ENCODE measurements around the gene TNFRSF19.

TNFRSF19 gene

DNA sequence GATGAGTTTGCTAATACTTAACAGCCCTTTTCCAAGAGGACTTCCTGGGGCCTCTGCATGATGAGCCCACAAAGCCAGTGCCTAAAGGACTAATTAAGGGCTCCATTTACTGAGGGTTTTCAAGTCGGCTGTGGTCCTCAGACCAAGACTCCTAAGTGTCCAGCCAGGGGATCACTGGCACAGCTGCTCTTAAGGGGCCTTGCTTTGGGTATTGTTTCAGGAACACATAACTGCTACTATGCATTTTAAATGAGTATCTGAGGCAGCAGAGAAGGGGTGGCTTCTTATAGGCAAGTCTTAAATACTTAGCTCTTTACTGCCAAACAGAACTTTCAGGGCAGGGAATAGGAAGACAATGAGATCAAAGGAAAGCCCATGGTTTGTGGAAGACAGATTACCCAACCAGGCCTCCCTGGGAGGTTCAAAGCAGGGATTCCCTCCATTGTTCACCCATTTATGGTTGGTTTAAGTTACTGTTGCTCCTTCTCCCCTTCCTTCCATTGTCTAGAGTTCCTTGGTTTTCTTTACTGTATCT, 61.9 kb downstream of the TNFRSF19 start:
- no peak for TF ChIP-seq CTCF (IDR thresholded peaks at IDR 0.05; ENCODE audit: unreplicated experiment in 3 of 3)
- H3K36me3 Mint-ChIP-seq (ENCODE audit: low read depth), result peaks cover 20% of the 10 kb centered on the region
- no peaks in the 10 kb centered on the region for H3K27me3 Mint-ChIP-seq (ENCODE audit: low read depth)
- H3K4me3 Mint-ChIP-seq, result no peak overlapping the region
- peak overlapping the region; percentile 82 to 93 (median 87) for H3K27ac Mint-ChIP-seq
- H3K4me1 Mint-ChIP-seq, result peaks cover 57% of the 10 kb centered on the region
- no peaks in the 10 kb centered on the region for H3K9me3 Mint-ChIP-seq

DNA sequence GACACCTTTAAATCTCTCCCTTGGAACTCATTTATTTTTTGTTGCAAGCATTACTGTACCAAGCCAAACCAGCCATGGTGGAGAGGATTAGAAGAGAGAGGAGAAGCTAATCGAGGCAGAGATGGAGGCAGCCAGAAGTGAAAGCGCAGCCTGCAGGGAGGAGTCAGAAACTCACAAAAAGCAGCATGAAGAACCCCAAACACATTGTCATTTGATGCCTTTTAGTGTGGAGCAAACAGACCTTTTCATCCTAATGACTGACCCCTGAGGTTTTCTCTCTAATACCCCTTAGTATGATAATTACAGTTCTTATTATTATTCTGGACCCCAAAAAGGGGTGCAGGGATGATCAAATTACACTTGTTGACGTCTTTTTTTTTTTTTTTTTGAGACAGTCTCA, 62.5 kb downstream of the TNFRSF19 start:
- peaks cover 58% of the 10 kb centered on the region for H3K4me1 Mint-ChIP-seq
- no peak for TF ChIP-seq CTCF (IDR thresholded peaks at IDR 0.05; ENCODE audit: unreplicated experiment in 3 of 3)
- peaks cover 15% of the 10 kb centered on the region for H3K36me3 Mint-ChIP-seq (ENCODE audit: low read depth)
- H3K27me3 Mint-ChIP-seq (ENCODE audit: low read depth), result no peaks in the 10 kb centered on the region
- no peaks in the 10 kb centered on the region for H3K9me3 Mint-ChIP-seq
- no peak overlapping the region for H3K4me3 Mint-ChIP-seq
- H3K27ac Mint-ChIP-seq, result peak overlapping the region; percentile 82 to 93 (median 87)

DNA sequence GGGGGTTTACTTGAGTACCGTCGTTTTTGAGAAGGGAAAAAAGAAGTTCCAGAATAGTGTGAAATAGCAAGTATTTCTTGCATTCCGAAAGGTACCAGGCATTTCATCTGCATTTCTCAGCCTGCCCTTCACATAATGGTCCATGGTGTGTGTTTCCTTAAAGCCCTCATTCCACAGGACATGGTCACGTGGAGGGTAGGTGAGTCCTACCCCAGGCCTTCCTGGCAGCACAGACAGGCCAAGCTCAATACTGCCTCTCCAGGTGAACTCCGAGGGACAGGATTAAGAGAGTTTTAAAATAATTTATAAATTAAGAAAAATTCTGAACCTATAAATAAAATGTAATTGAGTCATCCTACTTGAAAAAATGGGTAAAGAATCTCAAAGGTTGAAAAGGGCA, 64.7 kb downstream of the TNFRSF19 start:
- H3K27ac Mint-ChIP-seq, result peak overlapping the region; percentile 59 to 80 (median 79)
- peak in 1 of 3 experiments; percentile 7 for TF ChIP-seq CTCF (IDR thresholded peaks at IDR 0.05; ENCODE audit: unreplicated experiment in 3 of 3)
- H3K27me3 Mint-ChIP-seq (ENCODE audit: low read depth), result no peaks in the 10 kb centered on the region
- no peak overlapping the region for H3K4me3 Mint-ChIP-seq
- no peaks in the 10 kb centered on the region for H3K9me3 Mint-ChIP-seq
- peaks cover 12% of the 10 kb centered on the region for H3K36me3 Mint-ChIP-seq (ENCODE audit: low read depth)
- H3K4me1 Mint-ChIP-seq, result peaks cover 61% of the 10 kb centered on the region

GRCh38 chr13:23636360-23636759, 66.1 kb downstream of the TNFRSF19 start:
- H3K4me3 Mint-ChIP-seq, result no peak overlapping the region
- peaks cover 64% of the 10 kb centered on the region for H3K4me1 Mint-ChIP-seq
- no peak for TF ChIP-seq CTCF (IDR thresholded peaks at IDR 0.05; ENCODE audit: unreplicated experiment in 3 of 3)
- H3K36me3 Mint-ChIP-seq (ENCODE audit: low read depth), result peaks cover 14% of the 10 kb centered on the region
- peak overlapping the region; percentile 47 to 83 (median 57) for H3K27ac Mint-ChIP-seq
- H3K27me3 Mint-ChIP-seq (ENCODE audit: low read depth), result no peaks in the 10 kb centered on the region
- H3K9me3 Mint-ChIP-seq, result no peaks in the 10 kb centered on the region

DNA sequence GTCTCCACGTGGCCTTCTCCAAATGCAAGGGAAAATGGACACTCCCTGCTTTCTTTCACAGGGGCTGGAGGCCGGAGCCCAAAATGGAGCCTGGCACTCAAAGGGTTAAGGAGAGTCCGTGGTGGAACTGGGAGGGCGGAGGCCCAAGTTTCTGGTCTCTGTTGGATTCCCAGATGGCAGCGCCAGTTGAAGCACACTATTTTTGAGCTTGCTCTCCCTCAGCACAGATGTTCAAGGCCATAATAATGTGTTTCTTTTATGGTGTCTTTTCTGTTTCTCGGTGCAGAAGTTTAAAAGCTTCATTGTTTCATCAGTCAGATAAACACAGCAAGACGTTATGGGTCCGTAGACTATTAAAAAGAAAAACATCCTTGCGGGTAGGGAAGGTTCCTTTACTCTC, 67.6 kb downstream of the TNFRSF19 start:
- Mint-ChIP-seq H3K27ac (peak overlapping the region; percentile 42 to 65 (median 57)), H3K4me1 (peaks cover 59% of the 10 kb centered on the region), H3K27me3 (ENCODE audit: low read depth) (no peaks in the 10 kb centered on the region), H3K36me3 (ENCODE audit: low read depth) (peaks cover 7% of the 10 kb centered on the region), H3K4me3 (no peak overlapping the region), H3K9me3 (no peaks in the 10 kb centered on the region)
- no peak for TF ChIP-seq CTCF (IDR thresholded peaks at IDR 0.05; ENCODE audit: unreplicated experiment in 3 of 3)

DNA sequence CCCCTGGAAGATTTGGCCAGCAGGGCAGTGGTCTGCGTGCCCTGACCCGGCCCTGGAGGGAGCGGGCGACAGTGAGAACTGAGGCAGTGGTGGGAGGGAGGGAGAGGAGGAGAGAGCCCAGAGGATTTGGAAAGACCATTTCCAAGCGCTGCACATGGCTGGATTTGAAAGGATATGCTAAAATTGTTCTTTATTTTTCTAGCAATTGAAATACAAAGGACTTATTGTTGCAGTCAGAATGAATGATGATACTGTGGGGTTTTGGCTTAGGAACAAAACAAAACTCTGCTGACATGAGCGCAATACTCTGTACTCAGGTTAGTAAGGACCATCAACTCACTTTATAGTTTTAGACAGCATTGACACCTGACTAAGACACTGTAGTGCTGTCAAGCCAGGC, 69.5 kb downstream of the TNFRSF19 start:
- TF ChIP-seq CTCF (IDR thresholded peaks at IDR 0.05; ENCODE audit: unreplicated experiment in 3 of 3), result no peak
- peaks cover 11% of the 10 kb centered on the region for H3K36me3 Mint-ChIP-seq (ENCODE audit: low read depth)
- no peaks in the 10 kb centered on the region for H3K27me3 Mint-ChIP-seq (ENCODE audit: low read depth)
- H3K4me1 Mint-ChIP-seq, result peaks cover 77% of the 10 kb centered on the region
- H3K4me3 Mint-ChIP-seq, result no peak overlapping the region
- H3K9me3 Mint-ChIP-seq, result no peaks in the 10 kb centered on the region
- peak overlapping the region; percentile 59 to 67 (median 63) for H3K27ac Mint-ChIP-seq
